H1 (cell line): ENCODE measurements around the gene KERA. TPM values are rescaled to one million over a fixed set of nuclear protein-coding genes. Genes with fewer than 3 reads are reported as not detected.

Experiments used
- CTCF ChIA-PET: fragments of 300-600 bp; sonication (Branson Sonifier 250); formaldehyde crosslinking; loops from one replicate; lab custom pipeline; 2021; ENCODE audit not compliant: partially characterized antibody; lab: Charles Lee
- POLR2A ChIA-PET: fragments of 300-600 bp; sonication (Branson Sonifier 250); formaldehyde crosslinking; loops from one replicate; lab custom pipeline; 2021; ENCODE audit warnings: inconsistent platforms; ENCODE audit not compliant: partially characterized antibody; lab: Charles Lee
- DNase-seq, 2 experiments: peaks; one replicate each; pipeline versions ENCODE4 v3.0.0 to v3.0.0-alpha.2; 2010 to 2022; ENCODE audit warnings: low spot score in 2 of 2, low read depth in 1 of 2, mixed read lengths in 1 of 2
- FAIRE-seq: peaks from 2 replicates; lab custom pipeline; 2011; peaks lifted over from hg19 to GRCh38; lab: Jason Lieb, UNC
- H2AFZ ChIP-seq: 2 replicates; pipeline ENCODE4 v1.8.1; 2012; ENCODE audit warnings: low read length, inconsistent platforms
- H2AK5ac ChIP-seq: 2 replicates; pipeline ENCODE4 v1.6.1; 2013; ENCODE audit warnings: low read depth, low read length
- H2BK120ac ChIP-seq: replicated peaks from 2 replicates; pipeline ENCODE3; 2013; ENCODE audit warnings: low read depth, low read length, inconsistent platforms
- H2BK12ac ChIP-seq: 2 replicates; pipeline ENCODE4 v1.6.1; 2013; ENCODE audit warnings: low read depth, low read length
- H2BK15ac ChIP-seq: 2 replicates; pipeline ENCODE4 v1.6.1; 2013; ENCODE audit warnings: low read length
- H2BK20ac ChIP-seq: 2 replicates; pipeline ENCODE4 v1.6.1; 2013; ENCODE audit warnings: low read length
- H2BK5ac ChIP-seq: 2 replicates; pipeline ENCODE4 v1.6.1; 2013; ENCODE audit warnings: low read depth, low read length
- H3K14ac ChIP-seq: 2 replicates; pipeline ENCODE4 v1.6.1; 2013; ENCODE audit warnings: inconsistent platforms; ENCODE audit not compliant: insufficient read length
- H3K18ac ChIP-seq: 2 replicates; pipeline ENCODE4 v1.6.1; 2013; ENCODE audit warnings: low read length; ENCODE audit errors: extremely low read depth
- H3K23ac ChIP-seq: 2 replicates; pipeline ENCODE4 v1.6.1; 2013; ENCODE audit warnings: inconsistent platforms; ENCODE audit not compliant: insufficient read length
- H3K23me2 ChIP-seq: 2 replicates; pipeline ENCODE4 v1.6.1; 2013; ENCODE audit warnings: low read depth, low read length
- H3K27ac ChIP-seq: 2 replicates; pipeline ENCODE4 v1.6.1; 2011; ENCODE audit warnings: low read depth, low read length, inconsistent platforms
- H3K27me3 ChIP-seq, 4 experiments: replicated peaks in 1 of 4; 1 replicate in 1 of 4; 2 replicates in 3 of 4; pipeline versions ENCODE4 v1.6.1 to v1.8.1; 2011 to 2013; ENCODE audit warnings: low read length in 3 of 4, mild to moderate bottlenecking in 3 of 4, inconsistent platforms in 2 of 4, mixed read lengths in 2 of 4, moderate library complexity in 1 of 4; ENCODE audit not compliant: control insufficient read depth in 3 of 4, insufficient read depth in 3 of 4; ENCODE audit errors: extremely low read depth in 1 of 4
- H3K36me3 ChIP-seq, 4 experiments: 2 replicates each; pipeline versions ENCODE4 v1.6.1 to v1.8.1; 2011 to 2013; ENCODE audit warnings: mild to moderate bottlenecking in 4 of 4, low read length in 3 of 4, moderate library complexity in 2 of 4, control low read depth in 1 of 4, inconsistent platforms in 1 of 4; ENCODE audit not compliant: insufficient read depth in 4 of 4, control insufficient read depth in 2 of 4
- H3K4ac ChIP-seq: replicated peaks from 2 replicates; pipeline ENCODE3; 2013; ENCODE audit warnings: low read length, low read depth, mixed read lengths, inconsistent platforms; ENCODE audit not compliant: insufficient read length
- H3K4me1 ChIP-seq, 4 experiments: replicated peaks in 1 of 4; 1 replicate in 1 of 4; 2 replicates in 3 of 4; pipeline versions ENCODE4 v1.6.1 to v1.8.1; 2011 to 2013; ENCODE audit warnings: low read length in 3 of 4, inconsistent platforms in 2 of 4, mixed read lengths in 1 of 4; ENCODE audit not compliant: insufficient read depth in 4 of 4, control insufficient read depth in 3 of 4
- H3K4me2 ChIP-seq, 2 experiments: 2 replicates each; pipeline versions ENCODE4 v1.6.1 to v1.8.1; 2011 to 2013; ENCODE audit warnings: low read depth in 2 of 2, low read length in 2 of 2, control low read depth in 1 of 2, inconsistent platforms in 1 of 2, mild to moderate bottlenecking in 1 of 2; ENCODE audit not compliant: insufficient read depth in 1 of 2
- H3K4me3 ChIP-seq, 4 experiments: fragments of 200-600, 300-600 bp in 1 of 4; sonication (generic), shearing (Covaris generic), sonication (Bioruptor Twin) in 1 of 4; 2 replicates each; pipeline versions ENCODE4 v1.5.1 to v1.8.1; 2011 to 2016; ENCODE audit warnings: low read length in 4 of 4, low read depth in 3 of 4, control low read depth in 2 of 4, inconsistent platforms in 2 of 4, mild to moderate bottlenecking in 2 of 4, mixed read lengths in 1 of 4, moderate library complexity in 1 of 4; ENCODE audit not compliant: insufficient read depth in 2 of 4; ENCODE audit errors: extremely low read depth in 1 of 4
- H3K56ac ChIP-seq: replicated peaks from 2 replicates; pipeline ENCODE3; 2013; ENCODE audit warnings: low read depth, mild to moderate bottlenecking, mixed read lengths, low read length, inconsistent platforms; ENCODE audit not compliant: insufficient read length
- H3K79me1 ChIP-seq: 2 replicates; pipeline ENCODE4 v1.6.1; 2013; ENCODE audit warnings: low read depth, low read length, control low read depth
- H3K79me2 ChIP-seq, 2 experiments: 2 replicates each; pipeline versions ENCODE4 v1.6.1 to v1.8.1; 2012 to 2013; ENCODE audit warnings: low read length in 2 of 2, mild to moderate bottlenecking in 2 of 2, inconsistent platforms in 1 of 2; ENCODE audit not compliant: insufficient read depth in 2 of 2, control insufficient read depth in 1 of 2
- H3K9ac ChIP-seq, 4 experiments: replicated peaks in 1 of 4; 1 replicate in 1 of 4; 2 replicates in 3 of 4; pipeline versions ENCODE4 v1.6.1 to v1.8.1; 2011 to 2013; ENCODE audit warnings: low read depth in 3 of 4, low read length in 3 of 4, control low read depth in 2 of 4, mild to moderate bottlenecking in 2 of 4, moderate library complexity in 2 of 4, inconsistent platforms in 1 of 4; ENCODE audit errors: extremely low read depth in 1 of 4
- H3K9me3 ChIP-seq, 2 experiments: 2 replicates each; pipeline versions ENCODE4 v1.6.1 to v1.8.1; 2012 to 2013; ENCODE audit warnings: mild to moderate bottlenecking in 2 of 2, moderate library complexity in 2 of 2, control low read depth in 1 of 2, inconsistent platforms in 1 of 2, low read depth in 1 of 2, low read length in 1 of 2, mixed read lengths in 1 of 2; ENCODE audit not compliant: insufficient read depth in 2 of 2
- H4K20me1 ChIP-seq, 2 experiments: replicated peaks in 1 of 2; 2 replicates each; pipeline versions ENCODE3 to v1.8.1; 2011 to 2013; ENCODE audit warnings: inconsistent platforms in 2 of 2, low read length in 2 of 2, mild to moderate bottlenecking in 1 of 2; ENCODE audit not compliant: insufficient read depth in 2 of 2, control insufficient read depth in 1 of 2
- H4K5ac ChIP-seq: 2 replicates; pipeline ENCODE4 v1.6.1; 2013; ENCODE audit warnings: low read length, low read depth, mixed read lengths, inconsistent platforms; ENCODE audit not compliant: insufficient read length
- H4K8ac ChIP-seq: 2 replicates; pipeline ENCODE4 v1.8.0; 2013; ENCODE audit warnings: mild to moderate bottlenecking, moderate library complexity, low read length, inconsistent platforms; ENCODE audit not compliant: insufficient read depth; ENCODE audit errors: extremely low read depth
- H4K91ac ChIP-seq: replicated peaks from 2 replicates; pipeline ENCODE3; 2013; ENCODE audit warnings: low read length, mixed read lengths, inconsistent platforms; ENCODE audit not compliant: insufficient read length
- JUND ChIP-seq: IDR thresholded peaks from 2 replicates; pipeline ENCODE4 v1.6.1; 2011; ENCODE audit warnings: mild to moderate bottlenecking, improper control_type of control experiment, low read length
- KDM5A ChIP-seq: fragments of 200-600 bp; IDR thresholded peaks from 2 replicates; pipeline ENCODE4 v1.7.1; 2012; ENCODE audit warnings: mild to moderate bottlenecking, low read length, inconsistent platforms, mixed read lengths
- MAX ChIP-seq: IDR thresholded peaks from 2 replicates; pipeline ENCODE4 v1.6.1; 2012; ENCODE audit warnings: inconsistent platforms
- POLR2A ChIP-seq, 2 experiments: IDR thresholded peaks; 1 replicate in 1 of 2; 2 replicates in 1 of 2; pipeline ENCODE4 v1.6.1; 2011; ENCODE audit warnings: low read depth in 2 of 2, low read length in 2 of 2, mild to moderate bottlenecking in 2 of 2; ENCODE audit errors: control extremely low read depth in 1 of 2
- RAD21 ChIP-seq, 2 experiments: IDR thresholded peaks in 1 of 2; conservative IDR thresholded peaks in 1 of 2; 2 replicates each; pipeline ENCODE4 v1.6.1; 2011; ENCODE audit warnings: low read depth in 2 of 2, low read length in 2 of 2, improper control_type of control experiment in 1 of 2, inconsistent platforms in 1 of 2, mild to moderate bottlenecking in 1 of 2, moderate library complexity in 1 of 2
- SIN3A ChIP-seq, 2 experiments: IDR thresholded peaks in 1 of 2; conservative IDR thresholded peaks in 1 of 2; 2 replicates each; pipeline ENCODE4 v1.6.1; 2011 to 2012; ENCODE audit warnings: low read length in 2 of 2, improper control_type of control experiment in 1 of 2, low read depth in 1 of 2, mild to moderate bottlenecking in 1 of 2
- SIRT6 ChIP-seq: IDR thresholded peaks from one replicate; pipeline ENCODE4 v1.7.1; 2012; ENCODE audit warnings: low read length, inconsistent platforms
- WGBS, 2 experiments: shearing (Covaris generic) in 1 of 2; methylation state at CpG; one replicate each; pipeline versions ENCODE4 v1.1.6 to v1.1.7; 2013 to 2015; ENCODE audit warnings: low lambda C conversion rate in 2 of 2, mixed read lengths in 2 of 2, inconsistent platforms in 1 of 2, low coverage in 1 of 2, missing lambda C conversion rate in 1 of 2; ENCODE audit not compliant: insufficient replicate concordance in 2 of 2, insufficient coverage in 1 of 2, insufficient read length in 1 of 2; ENCODE audit errors: extremely low coverage in 1 of 2, missing lambda C conversion rate in 1 of 2; 5-methylcytosine and 5-hydroxymethylcytosine counted together
- polyA plus RNA-seq, 7 experiments: library from polyadenylated mRNA; depleted of rRNA in 3 of 7; stranded (reverse) in 5 of 7; unstranded in 2 of 7; fragments of >200 nt in 5 of 7; fragments of 200-250 nt in 2 of 7; gene quantifications; 1 replicate in 5 of 7; 2 replicates in 1 of 7; 4 replicates in 1 of 7; pipeline versions ENCODE4 v1.2.1 to v1.2.3, GENCODE V29; 2011 to 2013; ENCODE audit warnings: missing spikeins in 2 of 7, mixed read lengths in 2 of 7
- total RNA-seq: library from RNA; stranded (reverse); fragmentation: NEBNext Ultra II Directional; extraction: Animal tissue kit (Norgen Biotek cat#: 25700); gene quantifications from 2 replicates; pipeline ENCODE4 v1.2.1, GENCODE V29; 2021

Gene KERA
- total and polyA plus RNA-seq, 2 of the 8 experiments (the other 6 are each of a cell fraction or from before 2014, with no cell fraction given) = not detected

- ChIA-PET POLR2A (no interaction called here), CTCF (no interaction called here)
- H3K18ac ChIP-seq = no peak overlapping the region
- H4K20me1 ChIP-seq = no peaks in the 10 kb centered on the region
- H3K9me3 ChIP-seq = 0 out of 4 replicates have a peak, but pooled peaks cover 0 to 3% of the 10 kb centered on the region in 2 experiments
- no peak overlapping the region for H2BK20ac ChIP-seq
- FAIRE-seq (no peak), DNase-seq (no peak)
- 85% methylated on average over 5 of the region's 5 CpGs; no CpG with 5 or more reads in 1 of the 2 experiments for WGBS, 2 experiments
- no peak overlapping the region for H4K91ac ChIP-seq
- H3K27me3 ChIP-seq = no peaks in the 10 kb centered on the region
- H2BK15ac ChIP-seq = no peak overlapping the region
- H3K4ac ChIP-seq = no peak overlapping the region
- H3K36me3 ChIP-seq = no peaks in the 10 kb centered on the region
- H3K56ac ChIP-seq = no peak overlapping the region
- no peaks in the 10 kb centered on the region for H3K79me2 ChIP-seq
- H4K8ac ChIP-seq = no peak overlapping the region
- H3K79me1 ChIP-seq = no peaks in the 10 kb centered on the region
- H2BK12ac ChIP-seq = no peak overlapping the region
- no peaks in the 10 kb centered on the region for H3K23me2 ChIP-seq
- H3K9ac ChIP-seq = no peak overlapping the region
- H3K4me1 ChIP-seq = no peaks in the 10 kb centered on the region
- H3K14ac ChIP-seq = no peak overlapping the region
- H3K23ac ChIP-seq = no peak overlapping the region
- H3K27ac ChIP-seq = no peak overlapping the region
- no peak overlapping the region for H2AK5ac ChIP-seq
- H2AFZ ChIP-seq = no peak overlapping the region
- H3K4me3 ChIP-seq = no peak overlapping the region
- no peak overlapping the region for H4K5ac ChIP-seq
- no peak overlapping the region for H2BK120ac ChIP-seq
- no peak overlapping the region for H3K4me2 ChIP-seq
- no peak overlapping the region for H2BK5ac ChIP-seq
- TF ChIP-seq SIN3A (conservative IDR thresholded peaks at IDR 0.05 in 1 of 2, IDR thresholded peaks at IDR 0.05 in 1 of 2; ENCODE audit: low read depth in 1 of 2, low read length in 2 of 2) (no peak), RAD21 (IDR thresholded peaks at IDR 0.05 in 1 of 2, conservative IDR thresholded peaks at IDR 0.05 in 1 of 2; ENCODE audit: low read depth in 2 of 2, low read length in 2 of 2) (no peak), POLR2A (IDR thresholded peaks at IDR 0.05; ENCODE audit: control extremely low read depth in 1 of 2, low read depth in 2 of 2, low read length in 2 of 2) (no peak), MAX (no peak), KDM5A (no peak), SIRT6 (no peak), JUND (no peak)
Observed at GRCh38 chr12:91017511-91018263, 40.1 kb downstream of the KERA start.
